Testis (tissue), 3 donors: ENCODE data around the gene PRPH. TPM values are rescaled to one million over a fixed set of nuclear protein-coding genes. Genes with fewer than 3 reads are reported as not detected.
"Not testable (repeated sequence)": the region's sequence is repeated elsewhere in the genome, so short reads cannot be mapped to it uniquely, and the experiment has no call there.

Experiments used
- DNase-seq: peaks from one replicate; pipeline ENCODE4 v3.0.0-alpha.2; 2019
- H3K27ac ChIP-seq, 2 donors: fragments of 200-600 bp; sonication (generic); one replicate each; pipeline ENCODE4 v1.5.1; 2019
- H3K27me3 ChIP-seq: fragments of 200-600 bp; sonication (generic); one replicate; pipeline ENCODE4 v1.5.1; 2019
- H3K36me3 ChIP-seq: fragments of 200-600 bp; sonication (generic); one replicate; pipeline ENCODE4 v1.5.1; 2017; ENCODE audit warnings: low read depth; ENCODE audit errors: missing control alignments
- H3K4me1 ChIP-seq: fragments of 200-600 bp; sonication (generic); one replicate; pipeline ENCODE4 v1.5.1; 2019
- H3K4me3 ChIP-seq, 2 donors: fragments of 200-600 bp; sonication (generic); one replicate each; pipeline ENCODE4 v1.5.1; 2017 to 2019
- H3K9me3 ChIP-seq: fragments of 200-600 bp; sonication (generic); one replicate; pipeline ENCODE4 v1.5.1; 2017
- CTCF ChIP-seq, 3 experiments: fragments of 450-650 bp in 2 of 3; fragments of 200-600 bp in 1 of 3; sonication (generic) in 1 of 3; IDR thresholded peaks; one replicate each; pipeline ENCODE4 v1.5.1; 2016 to 2019; ENCODE audit warnings: antibody characterized with exemption in 3 of 3, mild to moderate bottlenecking in 2 of 3, moderate library complexity in 1 of 3
- POLR2A ChIP-seq: fragments of 450-650 bp; IDR thresholded peaks from one replicate; pipeline ENCODE4 v1.6.1; 2017; ENCODE audit warnings: antibody characterized with exemption, mild to moderate bottlenecking, moderate library complexity
- WGBS, 2 donors: methylation state at CpG; one replicate each; pipeline ENCODE4 v1.1.5; 2018; 5-methylcytosine and 5-hydroxymethylcytosine counted together
- intact Hi-C: fragments of 100-400 bp; cut with DNase I; formaldehyde crosslinking; loops from one replicate; pipeline ENCODE4 v1.15.1; 2023; ENCODE audit warnings: low total_unique reads
- polyA plus RNA-seq: library from polyadenylated mRNA; stranded (reverse); fragments of 350-450 nt; fragmentation: Illumina TruSeq; extraction: RNeasy Lipid Tissue Mini Kit (QIAGEN cat#74804); gene quantifications from one replicate; pipeline ENCODE4 v1.2.3, GENCODE V29; 2014; ENCODE audit warnings: low read depth, low replicate concordance; ENCODE audit not compliant: insufficient read depth
- total RNA-seq, 2 donors: library from RNA; depleted of rRNA; stranded (reverse); fragments of >200 nt; gene quantifications; one replicate each; pipeline ENCODE4 v1.2.3, GENCODE V29; 2016

The PRPH gene
- total and polyA plus RNA-seq, 3 donors from 2014 or later = 36.5 to 112 (median 50.0) TPM

- Histone ChIP-seq H3K9me3 (no peaks in the 10 kb centered on the region), H3K27ac (no peak overlapping the region), H3K4me1 (no peaks in the 10 kb centered on the region), H3K27me3 (no peaks in the 10 kb centered on the region), H3K4me3 (no peak overlapping the region), H3K36me3 (no peaks in the 10 kb centered on the region)
- TF ChIP-seq POLR2A (no peak), CTCF (IDR thresholded peaks at IDR 0.05) (no peak)
- intact Hi-C loops = loop anchor here (10.0 kb wide), 1 partner anchor 55 kb away; the partner anchor contains the start of gene C1QL4
- DNase-seq = no peak
- WGBS, 2 donors = 76 to 79% methylated on average over 7 of the region's 7 CpGs
These were observed 15.2 kb upstream of the PRPH start for GRCh38 chr12:49279706-49280159.

GRCh38 chr12:49280545-49280944 is 14.4 kb upstream of the PRPH start:
- not testable (repeated sequence) for H3K9me3 ChIP-seq, DNase-seq
- intact Hi-C loops = loop anchor here (10.0 kb wide), 1 partner anchor 54 kb away; the partner anchor contains the start of gene C1QL4

GRCh38 chr12:49282302-49282701 is 12.6 kb upstream of the PRPH start:
- no peak for TF ChIP-seq POLR2A
- no peak for TF ChIP-seq CTCF (IDR thresholded peaks at IDR 0.05)
- WGBS, 2 donors = 76 to 84% methylated on average over 5 of the region's 5 CpGs

More at GRCh38 chr12:49280545-49280944, 14.4 kb upstream of the PRPH start:
- H3K4me3 ChIP-seq, H3K36me3 ChIP-seq, H3K27me3 ChIP-seq, H3K27ac ChIP-seq, H3K4me1 ChIP-seq: not testable (repeated sequence)
- WGBS, 2 donors = 91 to 96% methylated on average over 6 of the region's 6 CpGs

GRCh38 chr12:49282740-49283375 is 12.1 kb upstream of the PRPH start:
- not testable (repeated sequence) for H3K27ac ChIP-seq, H3K4me3 ChIP-seq, DNase-seq, H3K27me3 ChIP-seq, H3K4me1 ChIP-seq, H3K9me3 ChIP-seq, H3K36me3 ChIP-seq
- WGBS, 2 donors = 70 to 87% methylated on average over 2 of the region's 6 CpGs
- intact Hi-C loops = loop anchor here (10.0 kb wide), 1 partner anchor 52 kb away; the partner anchor contains the start of gene C1QL4

More at GRCh38 chr12:49282302-49282701, 12.6 kb upstream of the PRPH start:
- Histone ChIP-seq H3K4me1 (no peaks in the 10 kb centered on the region), H3K27me3 (no peaks in the 10 kb centered on the region), H3K9me3 (no peaks in the 10 kb centered on the region), H3K27ac (no peak overlapping the region), H3K4me3 (no peak overlapping the region), H3K36me3 (no peaks in the 10 kb centered on the region)
- DNase-seq = no peak
- intact Hi-C loops = loop anchor here (10.0 kb wide), 1 partner anchor 52 kb away; the partner anchor contains the start of gene C1QL4

GRCh38 chr12:49283541-49284429 is 11.2 kb upstream of the PRPH start:
- intact Hi-C loops = loop anchor here (10.0 kb wide), 1 partner anchor 51 kb away; the partner anchor contains the start of gene C1QL4

More at GRCh38 chr12:49283541-49284429, 11.2 kb upstream of the PRPH start:
- no peak for TF ChIP-seq POLR2A
- TF ChIP-seq CTCF (IDR thresholded peaks at IDR 0.05) = no peak
- no peak overlapping the region for H3K27ac ChIP-seq
- no peaks in the 10 kb centered on the region for H3K27me3 ChIP-seq
- H3K36me3 ChIP-seq = no peaks in the 10 kb centered on the region
- H3K9me3 ChIP-seq = no peaks in the 10 kb centered on the region
- no peak for DNase-seq
- no peaks in the 10 kb centered on the region for H3K4me1 ChIP-seq
- WGBS, 2 donors = 90 to 93% methylated on average over 11 to 15 of the region's 25 CpGs
- no peak overlapping the region for H3K4me3 ChIP-seq
